ENCODE results near the gene SC5D.

DNA sequence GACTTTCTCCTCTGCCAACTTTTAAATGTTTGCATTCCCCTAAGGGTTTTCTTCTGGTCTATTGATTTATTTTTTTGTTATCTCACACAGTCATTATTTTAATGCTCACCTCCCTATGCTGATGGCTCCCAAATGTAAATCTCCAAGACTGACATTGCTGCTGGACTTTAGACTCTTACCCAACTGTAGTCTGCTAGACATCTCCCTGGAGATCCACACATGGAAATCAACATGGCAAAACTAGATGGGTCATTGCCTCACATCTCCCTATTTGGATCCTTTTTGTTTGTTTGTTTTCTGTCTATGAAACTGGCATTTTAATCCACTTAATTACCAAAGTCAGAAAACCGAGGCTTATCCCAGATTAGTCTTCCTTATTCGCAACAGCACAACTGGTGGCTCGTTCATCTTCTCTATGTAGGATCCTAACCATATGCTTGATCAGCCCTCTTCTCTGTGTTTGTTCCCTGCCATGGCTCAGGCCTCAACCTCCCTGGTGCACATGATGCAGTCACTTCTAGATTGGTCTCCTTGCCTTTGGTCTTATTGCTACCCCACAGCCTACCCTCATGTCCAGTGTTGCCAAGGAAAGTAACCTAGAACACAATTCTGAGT is 37.3 kb downstream of the SC5D start:
- TF ChIP-seq, protein P1, sequence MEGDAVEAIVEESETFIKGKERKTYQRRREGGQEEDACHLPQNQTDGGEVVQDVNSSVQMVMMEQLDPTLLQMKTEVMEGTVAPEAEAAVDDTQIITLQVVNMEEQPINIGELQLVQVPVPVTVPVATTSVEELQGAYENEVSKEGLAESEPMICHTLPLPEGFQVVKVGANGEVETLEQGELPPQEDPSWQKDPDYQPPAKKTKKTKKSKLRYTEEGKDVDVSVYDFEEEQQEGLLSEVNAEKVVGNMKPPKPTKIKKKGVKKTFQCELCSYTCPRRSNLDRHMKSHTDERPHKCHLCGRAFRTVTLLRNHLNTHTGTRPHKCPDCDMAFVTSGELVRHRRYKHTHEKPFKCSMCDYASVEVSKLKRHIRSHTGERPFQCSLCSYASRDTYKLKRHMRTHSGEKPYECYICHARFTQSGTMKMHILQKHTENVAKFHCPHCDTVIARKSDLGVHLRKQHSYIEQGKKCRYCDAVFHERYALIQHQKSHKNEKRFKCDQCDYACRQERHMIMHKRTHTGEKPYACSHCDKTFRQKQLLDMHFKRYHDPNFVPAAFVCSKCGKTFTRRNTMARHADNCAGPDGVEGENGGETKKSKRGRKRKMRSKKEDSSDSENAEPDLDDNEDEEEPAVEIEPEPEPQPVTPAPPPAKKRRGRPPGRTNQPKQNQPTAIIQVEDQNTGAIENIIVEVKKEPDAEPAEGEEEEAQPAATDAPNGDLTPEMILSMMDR (IDR thresholded peaks at IDR 0.05): no peak
- TF ChIP-seq EP300 (IDR thresholded peaks at IDR 0.05): no peak
- TF ChIP-seq POLR2A (IDR thresholded peaks at IDR 0.05): no peak

Measured in ovary (tissue), 3 donors.